NCI-H2107 treated with DMSO at 0.1 percent for 48 hours (cell line): ENCODE results near the gene RAD9A.

Source experiments
- DNase-seq: peaks from one replicate; lab custom pipeline; 2025; ENCODE audit not compliant: unreplicated experiment; lab: John Stamatoyannopoulos, UW

The RAD9A gene

GRCh38 chr11:67438158-67438902, 46.5 kb downstream of the RAD9A start:
- DNase-seq, result no peak

DNA sequence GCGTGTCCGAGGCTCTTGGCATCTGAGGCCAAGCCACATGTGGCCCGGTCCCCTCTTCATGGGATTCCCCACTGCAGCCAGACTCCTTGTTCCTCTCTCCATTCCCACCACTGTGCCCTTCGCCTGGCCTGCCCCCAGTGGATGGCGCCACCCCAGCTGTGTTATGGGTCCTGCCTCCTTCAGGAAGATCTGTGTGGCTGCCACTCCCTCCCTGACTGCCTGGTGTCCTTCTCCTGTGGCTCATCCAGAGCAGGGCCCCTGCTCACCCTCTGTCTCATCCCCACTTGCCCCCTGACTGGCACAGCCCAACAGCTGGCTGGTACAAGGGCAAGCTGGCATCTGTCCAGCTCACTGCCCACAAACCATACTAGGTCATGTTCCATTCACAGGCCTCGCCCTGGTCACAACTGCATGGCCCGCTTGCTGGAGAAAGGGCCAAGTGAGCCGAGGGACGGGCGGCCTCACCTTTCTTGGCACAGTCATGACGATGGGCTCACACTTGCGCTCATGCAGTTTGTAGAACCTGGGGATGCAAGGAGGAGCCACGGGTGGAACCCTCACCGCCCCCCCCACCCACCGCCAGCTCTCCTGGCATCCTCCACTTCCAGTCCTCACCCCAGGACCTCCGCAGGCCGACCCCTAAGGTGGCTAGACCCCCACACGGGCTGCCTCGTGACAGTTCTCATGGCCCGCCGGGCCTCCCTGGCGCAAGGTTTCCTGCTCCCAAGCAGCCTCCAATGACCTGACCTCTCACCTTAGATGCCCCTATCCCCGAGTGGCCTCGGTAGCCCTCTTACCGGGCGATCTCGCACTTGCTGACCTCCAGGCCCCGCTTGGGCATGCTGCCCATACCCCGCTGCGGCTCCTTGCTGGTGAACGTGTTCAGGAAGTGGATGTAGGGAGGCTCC, 47.8 kb downstream of the RAD9A start:
- no peak for DNase-seq

DNA sequence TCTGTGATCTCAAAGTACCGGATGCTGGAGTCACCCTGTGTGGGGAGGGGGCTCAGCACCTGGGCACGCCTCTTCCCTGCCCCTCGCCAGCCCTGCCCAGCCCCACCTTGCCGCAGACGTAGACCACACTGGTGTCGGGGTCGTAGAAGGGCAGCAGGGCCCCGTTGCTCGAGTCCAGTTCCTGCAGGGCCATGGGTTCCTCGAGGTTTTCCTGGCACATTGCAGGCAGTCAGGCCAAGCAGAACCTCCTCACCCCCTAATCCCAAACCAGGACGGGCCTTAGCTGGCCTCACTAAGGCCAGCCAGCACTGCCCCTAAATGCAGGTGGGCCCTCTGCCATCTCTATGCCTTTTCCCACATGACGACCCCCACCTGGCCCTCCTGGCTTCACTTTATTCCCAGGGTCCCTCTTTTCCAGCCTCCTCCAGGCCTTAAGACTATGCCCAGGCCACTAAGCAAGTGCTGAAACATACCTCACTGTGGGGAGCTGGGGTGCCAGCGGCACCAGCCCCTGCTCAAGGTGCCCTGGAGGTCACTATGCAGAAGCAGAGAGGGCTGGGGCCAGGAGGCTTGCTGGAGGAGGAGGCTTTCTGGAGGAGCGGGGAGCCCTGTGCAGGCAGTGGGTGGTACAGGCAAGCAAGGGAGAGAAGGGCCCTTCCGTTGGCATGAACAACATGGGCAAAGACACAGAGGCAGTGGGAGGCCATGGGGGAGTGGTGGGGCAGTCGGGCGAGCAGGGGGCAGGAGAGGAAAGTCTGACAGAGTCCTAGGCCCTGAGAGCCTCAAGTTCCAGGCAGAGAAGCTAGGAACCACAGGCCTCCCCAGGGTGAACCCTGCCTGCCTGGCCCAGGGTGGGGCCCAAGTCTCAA, 48.7 kb downstream of the RAD9A start:
- no peak for DNase-seq

- no peak for DNase-seq
These were observed 49.3 kb downstream of the RAD9A start for GRCh38 chr11:67441098-67441563.

GRCh38 chr11:67441731-67442351, 50.1 kb downstream of the RAD9A start:
- DNase-seq, result no peak

DNA sequence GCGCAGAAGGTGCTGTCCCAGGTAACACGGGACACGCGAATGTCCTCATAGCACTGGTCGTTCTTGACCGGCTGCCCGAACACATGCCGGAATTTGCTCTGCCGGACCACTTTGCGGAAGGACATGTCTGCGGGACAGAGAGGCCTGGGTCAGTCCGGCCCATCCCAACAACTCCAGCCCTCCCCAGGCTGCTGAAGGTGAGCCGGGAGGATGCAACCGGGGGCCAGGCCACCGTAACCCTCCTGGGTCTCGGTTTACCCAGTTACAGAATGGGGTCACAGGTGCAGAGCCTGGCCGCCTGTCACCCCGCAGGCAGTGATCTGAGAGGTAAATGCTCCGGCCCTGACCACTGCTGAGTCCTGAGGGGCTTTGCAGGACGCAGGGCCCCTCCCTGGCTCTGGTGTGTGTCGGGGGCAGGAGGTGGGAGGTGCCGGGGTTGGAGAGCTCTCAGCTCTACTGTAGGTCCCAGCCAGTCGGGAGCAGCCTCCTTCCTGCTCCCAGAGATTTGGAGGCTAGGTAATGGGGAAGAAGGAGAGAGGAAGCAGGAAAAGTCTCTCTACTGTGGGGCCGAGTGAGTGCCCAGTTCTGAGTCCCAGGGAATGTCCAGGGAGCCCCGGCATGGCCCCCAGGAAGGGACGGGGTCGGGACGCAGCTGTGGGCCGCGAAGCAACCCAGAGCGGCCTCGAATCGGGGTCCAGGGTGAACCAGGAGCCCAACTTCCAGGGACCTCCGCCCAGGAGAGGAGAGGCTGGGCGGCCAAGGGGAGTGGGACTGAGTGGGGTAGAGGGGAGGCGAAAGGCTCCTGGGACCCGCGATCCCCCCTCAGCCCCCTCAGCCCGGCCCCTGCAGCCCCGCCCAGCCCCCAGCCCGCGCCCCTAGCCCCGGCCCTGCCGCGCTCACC, 51.0 kb downstream of the RAD9A start:
- no peak for DNase-seq

GRCh38 chr11:67445515-67445914, 53.7 kb downstream of the RAD9A start:
- DNase-seq, result no peak
